Motor neuron (in vitro differentiated cells): ENCODE measurements around the gene ZC3H7A. TPM values are rescaled to one million over a fixed set of nuclear protein-coding genes. Genes with fewer than 3 reads are reported as not detected.

Experiments used
- ATAC-seq, 8 experiments: fragments of 200-7000 bp; cut with Tn5 transposase; replicated peaks in 6 of 8; 2 replicates each; pipeline ENCODE4 v1.8.0; 2021; ENCODE audit warnings: mild to moderate bottlenecking in 8 of 8, moderate library complexity in 8 of 8
- H3K27ac ChIP-seq, 2 donors: fragments of 250-450 bp; sonication (Bioruptor Pico); 2 replicates each; pipeline ENCODE4 v1.9.0; 2021; ENCODE audit warnings: antibody characterized with exemption in 2 of 2, mild to moderate bottlenecking in 2 of 2, moderate library complexity in 1 of 2
- H3K4me1 ChIP-seq, 2 donors: fragments of 250-450 bp; sonication (Bioruptor Pico); replicated peaks in 1 of 2; 2 replicates each; pipeline ENCODE4 v1.6.1; 2021; ENCODE audit warnings: antibody characterized with exemption in 2 of 2, mild to moderate bottlenecking in 2 of 2, moderate library complexity in 1 of 2
- H3K4me3 ChIP-seq, 5 donors: fragments of 250-450 bp; sonication (Bioruptor Pico); 2 replicates each; pipeline ENCODE4 v1.9.0; 2021; ENCODE audit warnings: antibody characterized with exemption in 5 of 5, mild to moderate bottlenecking in 5 of 5, moderate library complexity in 4 of 5
- WGBS, 10 experiments: fragments of 450-650 bp; shearing (Covaris generic); methylation state at CpG; one replicate each; pipeline ENCODE4 v1.0.0; 2022; 5-methylcytosine and 5-hydroxymethylcytosine counted together
- in situ Hi-C, 9 experiments: fragments of 400-800 bp; cut with MboI; loops; one replicate each; pipeline ENCODE4 v1.15.0; 2021; ENCODE audit warnings: low sequenced_read_pairs in 9 of 9, low pct_unique_long_range_greater_than_20kb in 2 of 9; ENCODE audit not compliant: unreplicated experiment in 9 of 9
- total RNA-seq, 8 experiments: library from RNA; unstranded; fragments of 300-600 nt; gene quantifications; 2 replicates each; pipeline versions ENCODE4 v1.2.3 to v1.2.4, GENCODE V29; 2022

ZC3H7A gene
- total RNA-seq, 8 experiments from 2014 or later, result 23.0 to 82.7 (median 39.3) TPM

DNA sequence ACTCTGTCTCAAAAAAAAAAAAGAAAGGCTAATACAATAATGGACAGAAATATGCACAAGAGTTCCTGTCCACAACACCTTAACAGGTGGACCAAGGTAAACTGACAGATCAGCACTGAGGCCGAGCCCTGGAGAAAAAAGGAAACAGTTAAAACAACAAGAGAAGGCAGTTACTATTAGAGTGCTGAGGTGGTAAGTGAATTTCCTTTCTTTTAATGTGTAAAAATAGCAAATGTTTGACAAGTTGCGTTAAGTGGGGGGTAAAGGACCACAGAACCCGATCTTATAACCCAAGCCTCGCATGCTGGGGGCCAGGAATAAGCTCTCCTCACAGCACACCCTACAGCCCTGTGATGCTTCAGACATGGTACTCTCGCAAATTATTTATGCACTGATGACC, 79.2 kb downstream of the ZC3H7A start:
- no peaks in the 10 kb centered on the region for H3K4me1 ChIP-seq
- no peak overlapping the region for H3K4me3 ChIP-seq
- in situ Hi-C loops, result loop anchor here in 3 of 9 experiments (10.0 to 25.0 kb wide), 4 partner anchors 306 to 753 kb away; no protein-coding TSS in a partner anchor
- H3K27ac ChIP-seq, result no peak overlapping the region
- 40 to 100% (median 73%) methylated on average over 1 to 5 of the region's 5 CpGs; no CpG with 5 or more reads in 4 of the 10 experiments for WGBS, 10 experiments
- ATAC-seq, result no peak

- ATAC-seq, result no peak
- H3K4me3 ChIP-seq, result no peak overlapping the region
- in situ Hi-C loops, result loop anchor here in 3 of 9 experiments (10.0 to 25.0 kb wide), 4 partner anchors 304 to 752 kb away; no protein-coding TSS in a partner anchor
- H3K4me1 ChIP-seq, result no peaks in the 10 kb centered on the region
- no peak overlapping the region for H3K27ac ChIP-seq
Observed at GRCh38 chr16:11716336-11716735, 80.7 kb downstream of the ZC3H7A start.

DNA sequence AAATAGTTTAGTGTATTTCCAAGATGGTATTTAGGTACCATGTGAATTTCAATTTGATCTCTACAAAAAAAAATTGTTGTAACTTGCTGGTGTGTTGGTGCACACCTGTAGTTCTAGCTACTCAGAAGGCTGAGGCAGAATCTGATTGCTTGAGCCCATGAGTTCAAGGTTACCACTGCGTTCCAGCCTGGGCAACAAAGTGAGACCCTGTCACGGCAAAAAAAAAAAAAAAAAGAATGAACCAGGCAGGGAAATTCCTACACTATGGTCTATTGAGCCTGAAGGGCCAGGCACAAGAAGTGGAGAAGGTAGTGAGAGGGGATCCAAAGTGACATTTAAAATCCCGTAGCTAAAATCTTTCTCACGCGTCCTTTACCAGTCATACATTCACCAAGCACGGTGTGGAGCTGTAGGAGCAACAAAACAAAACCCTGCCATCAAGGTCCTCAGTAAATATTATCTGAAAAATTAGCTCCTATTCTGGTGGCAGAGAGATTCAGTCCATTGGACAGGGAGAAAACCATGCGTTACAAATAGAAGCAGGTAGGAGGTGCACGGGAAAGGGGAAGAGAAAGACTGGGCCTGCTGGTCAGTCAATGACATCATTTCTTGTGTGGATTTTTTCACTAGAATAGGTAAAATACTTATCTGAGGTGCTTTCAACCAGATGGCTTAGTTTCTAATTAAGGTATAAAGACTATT, 81.7 kb downstream of the ZC3H7A start:
- in situ Hi-C loops, result loop anchor here in 3 of 9 experiments (10.0 to 25.0 kb wide), 4 partner anchors 303 to 751 kb away; no protein-coding TSS in a partner anchor
- Histone ChIP-seq H3K4me3 (no peak overlapping the region), H3K27ac (no peak overlapping the region), H3K4me1 (no peaks in the 10 kb centered on the region)
- ATAC-seq, result no peak
- WGBS, 10 experiments, result 87 to 100% (median 96%) methylated on average over 2 to 7 of the region's 8 CpGs

DNA sequence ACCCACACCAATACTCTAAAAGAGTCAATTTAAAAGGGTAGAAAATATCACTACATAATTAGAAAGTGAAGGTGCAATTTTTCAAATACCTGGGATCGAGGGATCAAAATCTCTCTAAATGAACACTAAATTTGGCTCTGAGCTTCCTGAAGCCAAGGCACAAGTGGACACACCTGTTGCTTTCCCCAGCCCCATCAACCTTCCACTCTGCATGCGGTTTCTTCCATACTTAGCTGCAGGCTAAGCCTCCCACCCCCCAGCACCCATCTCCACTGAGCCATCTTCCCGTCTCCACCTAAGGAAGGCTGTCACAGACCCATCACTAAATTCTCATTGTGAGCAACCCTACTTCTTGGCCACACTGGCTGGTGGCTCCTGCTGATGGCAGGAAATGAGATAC, 84.9 kb downstream of the ZC3H7A start:
- 75 to 100% (median 100%) methylated on average over 1 to 3 of the region's 3 CpGs; no CpG with 5 or more reads in 4 of the 10 experiments for WGBS, 10 experiments
- ATAC-seq, result no peak
- no peak overlapping the region for H3K4me3 ChIP-seq
- H3K4me1 ChIP-seq, result no peaks in the 10 kb centered on the region
- H3K27ac ChIP-seq, result no peak overlapping the region
- in situ Hi-C loops, result loop anchor here in 3 of 9 experiments (10.0 to 25.0 kb wide), 4 partner anchors 300 to 747 kb away; no protein-coding TSS in a partner anchor

GRCh38 chr16:11711662-11712061, 85.4 kb downstream of the ZC3H7A start:
- WGBS, 10 experiments, result 67 to 100% (median 100%) methylated on average over 1 to 4 of the region's 4 CpGs
- Histone ChIP-seq H3K4me1 (no peaks in the 10 kb centered on the region), H3K4me3 (no peak overlapping the region), H3K27ac (no peak overlapping the region)
- in situ Hi-C loops, result loop anchor here in 3 of 9 experiments (10.0 to 25.0 kb wide), 4 partner anchors 299 to 747 kb away; no protein-coding TSS in a partner anchor
- no peak for ATAC-seq

DNA sequence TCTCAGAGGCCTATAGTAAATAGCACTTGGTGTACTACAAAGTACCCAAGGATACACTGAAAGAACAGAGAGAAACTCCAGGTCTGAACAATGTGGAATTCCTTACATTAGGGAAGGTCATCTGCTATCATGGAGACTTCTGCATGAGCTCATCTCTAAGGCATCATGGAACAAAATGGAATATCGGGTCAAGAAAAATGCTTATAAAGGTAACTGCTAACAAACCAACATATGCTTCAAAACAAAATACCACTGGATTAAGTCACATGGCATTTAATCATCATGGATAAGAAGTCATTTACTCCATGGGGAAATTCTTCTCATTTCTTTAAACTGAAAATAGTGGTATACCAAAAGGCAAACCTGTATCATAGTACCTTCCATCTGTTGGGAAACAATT, 88.6 kb downstream of the ZC3H7A start:
- Histone ChIP-seq H3K4me1 (no peaks in the 10 kb centered on the region), H3K4me3 (no peak overlapping the region), H3K27ac (no peak overlapping the region)
- no peak for ATAC-seq
- in situ Hi-C loops, result loop anchor here in 2 of 9 experiments (25.0 kb wide), 2 partner anchors 296 to 321 kb away; no protein-coding TSS in a partner anchor
- 29 to 100% (median 100%) methylated on average over 1 of the region's 1 CpG; no CpG with 5 or more reads in 4 of the 10 experiments for WGBS, 10 experiments

- WGBS, 10 experiments, result 86 to 100% (median 95%) methylated on average over 1 to 4 of the region's 4 CpGs; no CpG with 5 or more reads in 1 of the 10 experiments
- H3K4me3 ChIP-seq, result no peak overlapping the region
- ATAC-seq, result no peak
- H3K4me1 ChIP-seq, result no peaks in the 10 kb centered on the region
- no peak overlapping the region for H3K27ac ChIP-seq
- in situ Hi-C loops, result loop anchor here in 2 of 9 experiments (25.0 kb wide), 2 partner anchors 295 to 320 kb away; no protein-coding TSS in a partner anchor
Observed at GRCh38 chr16:11707679-11708197, 89.3 kb downstream of the ZC3H7A start.

GRCh38 chr16:11706180-11706742, 90.8 kb downstream of the ZC3H7A start:
- H3K4me3 ChIP-seq, result no peak overlapping the region
- no peak overlapping the region for H3K27ac ChIP-seq
- no peaks in the 10 kb centered on the region for H3K4me1 ChIP-seq
- peak in 3 of 8 experiments; percentile 25 to 70 (median 29) for ATAC-seq
- in situ Hi-C loops, result loop anchor here in 2 of 9 experiments (25.0 kb wide), 2 partner anchors 294 to 319 kb away; no protein-coding TSS in a partner anchor
- 78 to 100% (median 89%) methylated on average over 2 to 3 of the region's 5 CpGs; no CpG with 5 or more reads in 6 of the 10 experiments for WGBS, 10 experiments

DNA sequence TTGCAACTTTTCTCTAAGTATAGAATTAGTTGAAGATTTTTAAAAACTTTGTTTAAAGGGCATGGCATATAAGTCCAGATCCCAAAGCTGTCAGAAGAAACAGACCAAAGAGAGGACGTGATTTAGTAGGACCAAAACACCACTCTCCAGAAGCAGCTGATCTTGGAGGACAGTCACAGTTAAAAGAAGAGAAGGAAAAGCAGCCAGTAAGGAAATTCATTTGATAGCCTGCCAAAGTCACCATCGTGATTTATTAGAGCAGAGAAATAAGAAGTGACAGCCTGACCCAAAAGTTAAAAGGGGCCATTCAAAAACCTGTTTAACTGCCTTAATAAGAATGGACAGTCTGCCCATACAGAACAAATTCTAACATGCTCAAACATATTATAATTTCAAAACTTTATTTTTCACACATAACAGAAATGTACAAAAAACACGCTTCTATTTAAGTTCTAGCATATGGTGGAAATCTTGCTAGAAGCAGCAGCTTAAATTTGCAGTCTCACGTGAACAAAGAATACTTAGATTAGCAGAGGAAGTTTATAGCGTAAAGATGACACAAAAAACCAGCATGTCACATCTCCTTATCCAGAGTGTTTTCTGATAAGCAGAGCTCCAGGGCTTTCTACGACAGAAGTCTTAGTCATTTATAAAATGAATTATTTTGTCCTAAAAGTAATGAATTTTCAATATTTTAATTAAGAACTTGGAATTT, 91.6 kb downstream of the ZC3H7A start:
- WGBS, 10 experiments, result 44 to 100% (median 90%) methylated on average over 1 to 6 of the region's 6 CpGs
- no peaks in the 10 kb centered on the region for H3K4me1 ChIP-seq
- no peak for ATAC-seq
- H3K27ac ChIP-seq, result no peak overlapping the region
- no peak overlapping the region for H3K4me3 ChIP-seq
- in situ Hi-C loops, result loop anchor here in 2 of 9 experiments (25.0 kb wide), 2 partner anchors 293 to 318 kb away; no protein-coding TSS in a partner anchor

Other genes with a start within 250 kb of the ZC3H7A start
- 10 to 100 TPM; 11.0 to 73.6 (median 27.5) TPM for gene LITAF, start 210.3 kb downstream of the ZC3H7A start, total RNA-seq
- 10 to 100 TPM in 5 of 8 experiments, 1 to 10 TPM in 3; 3.4 to 99.4 (median 35.5) TPM for gene SNN, start 128.8 kb downstream of the ZC3H7A start, total RNA-seq
- 10 to 100 TPM; 10.6 to 30.5 (median 20.3) TPM for gene TXNDC11, start 54.4 kb downstream of the ZC3H7A start, total RNA-seq
- gene RSL1D1, start 54.3 kb upstream of the ZC3H7A start, total RNA-seq, result 100 to 1,000 TPM in 6 of 8 experiments, 10 to 100 TPM in 2; 89.3 to 243 (median 124) TPM
- gene GSPT1, start 118.7 kb upstream of the ZC3H7A start, total RNA-seq, result 100 to 1,000 TPM in 2 of 8 experiments, 10 to 100 TPM in 6; 37.9 to 157 (median 78.0) TPM
- gene NPIPB2, start 144.8 kb upstream of the ZC3H7A start, total RNA-seq, result 10 to 100 TPM in 1 of 8 experiments, 1 to 10 TPM in 5, under 1 TPM in 1, not detected in 1; 0.97 to 15.7 (median 7.9) TPM
- under 1 TPM in 4 of 8 experiments, not detected in 4; 0.38 to 0.84 (median 0.45) TPM for gene TNFRSF17, start 168.0 kb upstream of the ZC3H7A start, total RNA-seq
- gene SNX29, start 179.5 kb upstream of the ZC3H7A start, total RNA-seq, result 10 to 100 TPM in 2 of 8 experiments, 1 to 10 TPM in 6; 6.2 to 11.8 (median 9.2) TPM